GM18951 (cell line): ENCODE results near the gene FAM131A.

ENCODE experiments used
- POLR2A ChIP-seq: IDR thresholded peaks from 4 replicates; pipeline ENCODE4 v1.6.1; 2011; ENCODE audit warnings: mild to moderate bottlenecking; ENCODE audit not compliant: insufficient read length, insufficient read depth; ENCODE audit errors: extremely low read depth
- in situ Hi-C: fragments of 300-500 bp; cut with MboI; formaldehyde crosslinking; loops from one replicate; pipeline ENCODE4 v1.12.0; 2022; ENCODE audit warnings: low sequenced_read_pairs, mixed read lengths, inconsistent platforms; ENCODE audit not compliant: unreplicated experiment

The FAM131A gene

GRCh38 chr3:184306341-184306972 is 30.9 kb upstream of the FAM131A start:
- TF ChIP-seq POLR2A: no peak
- in situ Hi-C loops: no loop called here

- no peak for TF ChIP-seq POLR2A
- in situ Hi-C loops: no loop called here
Measured at GRCh38 chr3:184307915-184308314, 29.5 kb upstream of the FAM131A start.

- TF ChIP-seq POLR2A: no peak
- in situ Hi-C loops: no loop called here
Measured at GRCh38 chr3:184308744-184309143, 28.7 kb upstream of the FAM131A start.

- in situ Hi-C loops: no loop called here
- TF ChIP-seq POLR2A: no peak
Measured at GRCh38 chr3:184311633-184312032, 25.8 kb upstream of the FAM131A start.

- TF ChIP-seq POLR2A: peak; percentile 84
- in situ Hi-C loops: no loop called here
Measured at GRCh38 chr3:184314363-184314699, 23.1 kb upstream of the FAM131A start, which contains the start of gene EIF4G1. Gene EIF4G1, plus strand, starts transcription at chr3:184314606. Its CDS starts 1,191 bp downstream, at chr3:184315797.

- peak; percentile 19 for TF ChIP-seq POLR2A
- in situ Hi-C loops: no loop called here
Measured at GRCh38 chr3:184314700-184315542, 22.5 kb upstream of the FAM131A start.

- TF ChIP-seq POLR2A: no peak
- in situ Hi-C loops: no loop called here
Measured at GRCh38 chr3:184315543-184315867, 21.9 kb upstream of the FAM131A start.

- in situ Hi-C loops: no loop called here
- no peak for TF ChIP-seq POLR2A
Measured at GRCh38 chr3:184315871-184316661, 21.3 kb upstream of the FAM131A start.

GRCh38 chr3:184316792-184317191 is 20.6 kb upstream of the FAM131A start:
- in situ Hi-C loops: no loop called here
- TF ChIP-seq POLR2A: no peak

- TF ChIP-seq POLR2A: no peak
- in situ Hi-C loops: no loop called here
Measured at GRCh38 chr3:184317201-184317600, 20.2 kb upstream of the FAM131A start.

GRCh38 chr3:184320104-184320445 is 17.3 kb upstream of the FAM131A start:
- no peak for TF ChIP-seq POLR2A
- in situ Hi-C loops: no loop called here

- in situ Hi-C loops: no loop called here
- no peak for TF ChIP-seq POLR2A
Measured at GRCh38 chr3:184321666-184322065, 15.7 kb upstream of the FAM131A start.

GRCh38 chr3:184322731-184323487 is 14.5 kb upstream of the FAM131A start:
- no peak for TF ChIP-seq POLR2A
- in situ Hi-C loops: no loop called here
